Tibial artery (tissue), 4 donors: ENCODE results near the gene SRA1.
"Not testable (repeated sequence)": the region's sequence is repeated elsewhere in the genome, so short reads cannot be mapped to it uniquely, and the experiment has no call there.

Experiments used
- DNase-seq, 2 donors: peaks; one replicate each; pipeline ENCODE4 v3.0.0-alpha.2; 2019
- H3K27ac ChIP-seq, 2 donors: fragments of 200-600 bp; sonication (generic) in 1 of 2; 1 replicate in 1 of 2; 2 replicates in 1 of 2; pipeline ENCODE4 v1.5.1; 2018 to 2019; ENCODE audit warnings: mild to moderate bottlenecking in 1 of 2
- H3K27me3 ChIP-seq, 2 donors: fragments of 200-600 bp; sonication (generic) in 1 of 2; one replicate each; pipeline versions ENCODE4 v1.5.1 to v1.6.0; 2016 to 2019
- H3K36me3 ChIP-seq, 3 donors: fragments of 200-600 bp; sonication (generic) in 2 of 3; one replicate each; pipeline ENCODE4 v1.5.1; 2016 to 2019; ENCODE audit warnings: mild to moderate bottlenecking in 2 of 3
- H3K4me1 ChIP-seq, 4 donors: fragments of 200-600 bp; sonication (generic) in 2 of 4; 1 replicate in 3 of 4; 2 replicates in 1 of 4; pipeline ENCODE4 v1.5.1; 2016 to 2019
- H3K4me3 ChIP-seq, 2 donors: fragments of 200-600 bp; sonication (generic) in 1 of 2; 1 replicate in 1 of 2; 2 replicates in 1 of 2; pipeline ENCODE4 v1.5.1; 2018 to 2019; ENCODE audit warnings: mild to moderate bottlenecking in 2 of 2
- H3K9me3 ChIP-seq, 3 donors: fragments of 200-600 bp; sonication (generic) in 1 of 3; one replicate each; pipeline ENCODE4 v1.5.1; 2016 to 2019
- intact Hi-C: fragments of 100-400 bp; cut with DNase I; formaldehyde crosslinking; loops from one replicate; pipeline ENCODE4 v1.15.0; 2023; ENCODE audit warnings: low total_unique reads
- TF ChIP-seq, protein P1 (sequence below), 2 experiments: fragments of 200-600 bp in 1 of 2; fragments of 450-650 bp in 1 of 2; IDR thresholded peaks; one replicate each; pipeline ENCODE4 v1.5.1; 2017 to 2019; ENCODE audit warnings: antibody characterized with exemption in 2 of 2, mild to moderate bottlenecking in 1 of 2, moderate library complexity in 1 of 2

Gene SRA1

GRCh38 chr5:140557136-140557805 is at the start of gene SRA1:
TSS of gene SRA1 (minus strand) at chr5:140557473. CDS start at chr5:140557452, 21 bp downstream.
- Histone ChIP-seq H3K9me3 (no peaks in the 10 kb centered on the region), H3K27me3 (no peaks in the 10 kb centered on the region), H3K36me3 (peaks cover 0 to 23% (median 13%) of the 10 kb centered on the region in 3 donors), H3K4me3 (peak within 1 kb of the TSS; percentile 71 to 86), H3K27ac (peak within 1 kb of the TSS; percentile 85 to 91), H3K4me1 (peaks cover 4 to 39% (median 22%) of the 10 kb centered on the region in 4 donors)
- intact Hi-C loops: no loop called here
- TF ChIP-seq, protein P1, sequence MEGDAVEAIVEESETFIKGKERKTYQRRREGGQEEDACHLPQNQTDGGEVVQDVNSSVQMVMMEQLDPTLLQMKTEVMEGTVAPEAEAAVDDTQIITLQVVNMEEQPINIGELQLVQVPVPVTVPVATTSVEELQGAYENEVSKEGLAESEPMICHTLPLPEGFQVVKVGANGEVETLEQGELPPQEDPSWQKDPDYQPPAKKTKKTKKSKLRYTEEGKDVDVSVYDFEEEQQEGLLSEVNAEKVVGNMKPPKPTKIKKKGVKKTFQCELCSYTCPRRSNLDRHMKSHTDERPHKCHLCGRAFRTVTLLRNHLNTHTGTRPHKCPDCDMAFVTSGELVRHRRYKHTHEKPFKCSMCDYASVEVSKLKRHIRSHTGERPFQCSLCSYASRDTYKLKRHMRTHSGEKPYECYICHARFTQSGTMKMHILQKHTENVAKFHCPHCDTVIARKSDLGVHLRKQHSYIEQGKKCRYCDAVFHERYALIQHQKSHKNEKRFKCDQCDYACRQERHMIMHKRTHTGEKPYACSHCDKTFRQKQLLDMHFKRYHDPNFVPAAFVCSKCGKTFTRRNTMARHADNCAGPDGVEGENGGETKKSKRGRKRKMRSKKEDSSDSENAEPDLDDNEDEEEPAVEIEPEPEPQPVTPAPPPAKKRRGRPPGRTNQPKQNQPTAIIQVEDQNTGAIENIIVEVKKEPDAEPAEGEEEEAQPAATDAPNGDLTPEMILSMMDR (IDR thresholded peaks at IDR 0.05): no peak
- peak; percentile 94 for DNase-seq

- no peaks in the 10 kb centered on the region for H3K27me3 ChIP-seq
- no peaks in the 10 kb centered on the region for H3K9me3 ChIP-seq
- H3K4me1 ChIP-seq: no peaks in the 10 kb centered on the region
- TF ChIP-seq, protein P1 (IDR thresholded peaks at IDR 0.05): no peak
- H3K27ac ChIP-seq: no peak overlapping the region
- no peak for DNase-seq
- H3K36me3 ChIP-seq: no peaks in the 10 kb centered on the region
- intact Hi-C loops: no loop called here
- H3K4me3 ChIP-seq: no peak overlapping the region
Observed at GRCh38 chr5:140607031-140607430, 49.8 kb upstream of the SRA1 start.

GRCh38 chr5:140605879-140606278 is 48.6 kb upstream of the SRA1 start:
- intact Hi-C loops: no loop called here

GRCh38 chr5:140603734-140604133 is 46.5 kb upstream of the SRA1 start:
- Histone ChIP-seq H3K27me3 (no peaks in the 10 kb centered on the region), H3K36me3 (no peaks in the 10 kb centered on the region), H3K27ac (no peak overlapping the region), H3K4me3 (no peak overlapping the region), H3K4me1 (no peaks in the 10 kb centered on the region), H3K9me3 (no peaks in the 10 kb centered on the region)
- TF ChIP-seq, protein P1 (IDR thresholded peaks at IDR 0.05): no peak
- DNase-seq: no peak
- intact Hi-C loops: no loop called here

More at GRCh38 chr5:140605879-140606278, 48.6 kb upstream of the SRA1 start:
- Histone ChIP-seq H3K27me3 (no peaks in the 10 kb centered on the region), H3K4me1 (no peaks in the 10 kb centered on the region), H3K36me3 (no peaks in the 10 kb centered on the region), H3K4me3 (no peak overlapping the region), H3K9me3 (no peaks in the 10 kb centered on the region), H3K27ac (no peak overlapping the region)
- no peak for DNase-seq
- TF ChIP-seq, protein P1 (IDR thresholded peaks at IDR 0.05): no peak

DNA sequence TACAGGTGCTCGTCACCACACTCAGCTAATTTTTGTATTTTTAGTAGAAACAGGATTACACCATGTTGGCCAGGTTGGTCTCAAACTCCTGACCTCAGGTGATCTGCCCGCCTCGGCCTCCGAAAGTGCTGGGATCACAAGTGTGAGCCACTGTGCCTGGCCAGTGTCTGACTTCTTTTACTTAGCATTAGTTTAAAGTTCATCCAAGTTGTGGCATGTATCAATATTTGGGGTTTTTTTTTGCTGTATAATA is 46.1 kb upstream of the SRA1 start:
- H3K36me3 ChIP-seq, H3K4me3 ChIP-seq, DNase-seq, H3K9me3 ChIP-seq, H3K27ac ChIP-seq, H3K4me1 ChIP-seq, intact Hi-C loops, H3K27me3 ChIP-seq: not testable (repeated sequence)

DNA sequence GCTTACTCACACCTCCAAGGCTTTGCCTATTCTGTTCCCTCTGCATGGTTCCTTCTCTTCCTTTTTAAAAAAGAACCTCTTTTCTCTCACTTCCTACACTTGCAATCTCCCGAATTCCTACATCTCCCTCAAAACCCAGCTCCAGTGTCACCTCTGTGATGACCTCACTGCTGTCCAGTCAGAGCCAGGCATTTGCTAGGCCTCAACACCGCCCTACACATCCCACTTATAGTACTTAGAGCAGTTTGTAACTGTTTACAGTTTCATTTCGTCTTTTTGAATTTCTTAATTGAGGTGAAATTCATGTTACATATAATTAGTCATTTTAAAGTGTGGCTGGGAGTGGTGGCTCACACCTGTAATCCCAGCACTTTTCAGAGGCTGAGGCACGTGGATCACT is 44.9 kb upstream of the SRA1 start:
- Histone ChIP-seq H3K9me3 (no peaks in the 10 kb centered on the region), H3K27ac (no peak overlapping the region), H3K27me3 (no peaks in the 10 kb centered on the region), H3K4me3 (no peak overlapping the region), H3K36me3 (no peaks in the 10 kb centered on the region), H3K4me1 (no peaks in the 10 kb centered on the region)
- no peak for DNase-seq
- TF ChIP-seq, protein P1 (IDR thresholded peaks at IDR 0.05): no peak
- intact Hi-C loops: no loop called here
